Breast epithelium (tissue), 4 donors: ENCODE results near the gene SLAMF8. TPM values are rescaled to one million over a fixed set of nuclear protein-coding genes. Genes with fewer than 3 reads are reported as not detected.
A peak's percentile ranks its signal among the peaks of the same experiment; 100 is the strongest.

Experiments
- DNase-seq, 2 donors: peaks; one replicate each; pipeline ENCODE4 v3.0.0-alpha.2; 2019; ENCODE audit warnings: low spot score in 2 of 2
- H3K27ac ChIP-seq, 2 donors: fragments of 200-600 bp; sonication (generic) in 1 of 2; one replicate each; pipeline ENCODE4 v1.5.1; 2016 to 2019; ENCODE audit warnings: mild to moderate bottlenecking in 1 of 2
- H3K27me3 ChIP-seq, 2 donors: fragments of 200-600 bp; sonication (generic) in 1 of 2; one replicate each; pipeline versions ENCODE4 v1.5.1 to v1.6.0; 2017 to 2019; ENCODE audit warnings: control low read depth in 1 of 2, mild to moderate bottlenecking in 1 of 2
- H3K36me3 ChIP-seq: fragments of 200-600 bp; one replicate; pipeline ENCODE4 v1.5.1; 2019
- H3K4me1 ChIP-seq, 2 donors: fragments of 200-600 bp; sonication (generic); one replicate each; pipeline ENCODE4 v1.5.1; 2016 to 2019; ENCODE audit warnings: control low read depth in 1 of 2
- H3K4me3 ChIP-seq, 3 donors: fragments of 200-600 bp; sonication (generic); 1 replicate in 2 of 3; 2 replicates in 1 of 3; pipeline ENCODE4 v1.5.1; 2016 to 2019; ENCODE audit warnings: mild to moderate bottlenecking in 3 of 3, moderate library complexity in 2 of 3
- H3K9me3 ChIP-seq, 2 donors: fragments of 200-600 bp; sonication (generic) in 1 of 2; one replicate each; pipeline ENCODE4 v1.5.1; 2016 to 2019; ENCODE audit warnings: control low read depth in 1 of 2
- POLR2A ChIP-seq: fragments of 450-650 bp; IDR thresholded peaks from one replicate; pipeline ENCODE4 v1.6.1; 2016; ENCODE audit warnings: antibody characterized with exemption, mild to moderate bottlenecking, moderate library complexity
- POLR2AphosphoS5 ChIP-seq, 3 donors: sonication (generic); formaldehyde crosslinking; IDR thresholded peaks; one replicate each; pipeline ENCODE4 v1.6.1; 2017; ENCODE audit warnings: antibody characterized with exemption in 3 of 3
- intact Hi-C: fragments of 100-400 bp; cut with DNase I; formaldehyde crosslinking; loops from one replicate; pipeline ENCODE4 v1.15.1; 2023; ENCODE audit warnings: low total_unique reads
- total RNA-seq, 3 donors: library from RNA; depleted of rRNA; stranded (reverse); fragments of >200 nt; gene quantifications; one replicate each; pipeline ENCODE4 v1.1.0, GENCODE V29; 2016
- TF ChIP-seq, protein P1 (sequence below), 3 donors: fragments of 450-650 bp; IDR thresholded peaks; one replicate each; pipeline ENCODE4 v1.5.1; 2016 to 2017; ENCODE audit warnings: antibody characterized with exemption in 3 of 3, mild to moderate bottlenecking in 3 of 3, moderate library complexity in 3 of 3

The SLAMF8 gene
- total RNA-seq, 3 donors from 2014 or later = 2.3 to 15.4 (median 12.3) TPM

DNA sequence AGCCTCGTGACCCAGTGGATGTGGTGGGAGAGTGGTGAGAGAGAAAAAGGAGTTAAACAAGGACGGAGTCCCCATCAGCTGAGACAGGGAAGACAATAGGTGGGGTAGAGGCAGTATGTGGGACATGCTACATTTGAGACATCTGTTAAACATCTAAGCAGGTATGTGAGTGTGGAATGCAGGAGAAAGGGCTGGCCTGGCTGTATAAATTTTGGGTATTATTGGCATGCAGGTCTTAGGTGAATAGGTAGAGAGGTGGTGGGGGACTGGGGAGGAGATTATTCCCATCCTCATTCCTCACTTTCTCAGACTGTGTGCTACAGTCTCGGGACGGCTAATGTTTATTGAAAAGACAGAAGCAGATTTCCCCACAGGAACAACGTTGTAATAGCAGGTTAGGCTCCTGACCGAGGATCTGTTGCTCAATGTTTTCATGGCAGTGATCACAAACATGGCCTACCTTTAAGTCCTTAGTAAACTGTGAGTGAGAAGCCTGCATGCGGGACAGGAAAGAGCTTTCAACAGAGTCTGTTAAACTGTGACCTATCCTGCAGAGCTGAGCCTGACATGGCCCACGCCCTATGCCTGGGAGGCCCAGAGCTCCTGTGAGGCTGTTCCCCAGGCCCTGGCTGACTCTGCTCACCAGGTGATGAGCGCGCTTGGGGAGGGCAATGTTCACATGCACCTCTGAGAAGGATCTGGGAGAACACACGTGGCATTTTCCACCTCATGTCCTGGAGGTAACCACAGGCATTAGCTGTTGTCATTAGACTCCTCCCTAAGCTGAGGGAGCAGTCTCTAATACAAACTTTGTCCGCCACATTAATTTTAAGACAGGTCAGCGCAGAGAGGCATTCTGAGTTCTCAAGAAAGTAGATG is 19.3 kb downstream of the SLAMF8 start:
- no peak overlapping the region for H3K27ac ChIP-seq
- no peak overlapping the region for H3K4me3 ChIP-seq
- H3K4me1 ChIP-seq = no peaks in the 10 kb centered on the region
- no peaks in the 10 kb centered on the region for H3K9me3 ChIP-seq
- H3K36me3 ChIP-seq = no peaks in the 10 kb centered on the region
- intact Hi-C loops = no loop called here
- DNase-seq = no peak
- TF ChIP-seq, protein P1, sequence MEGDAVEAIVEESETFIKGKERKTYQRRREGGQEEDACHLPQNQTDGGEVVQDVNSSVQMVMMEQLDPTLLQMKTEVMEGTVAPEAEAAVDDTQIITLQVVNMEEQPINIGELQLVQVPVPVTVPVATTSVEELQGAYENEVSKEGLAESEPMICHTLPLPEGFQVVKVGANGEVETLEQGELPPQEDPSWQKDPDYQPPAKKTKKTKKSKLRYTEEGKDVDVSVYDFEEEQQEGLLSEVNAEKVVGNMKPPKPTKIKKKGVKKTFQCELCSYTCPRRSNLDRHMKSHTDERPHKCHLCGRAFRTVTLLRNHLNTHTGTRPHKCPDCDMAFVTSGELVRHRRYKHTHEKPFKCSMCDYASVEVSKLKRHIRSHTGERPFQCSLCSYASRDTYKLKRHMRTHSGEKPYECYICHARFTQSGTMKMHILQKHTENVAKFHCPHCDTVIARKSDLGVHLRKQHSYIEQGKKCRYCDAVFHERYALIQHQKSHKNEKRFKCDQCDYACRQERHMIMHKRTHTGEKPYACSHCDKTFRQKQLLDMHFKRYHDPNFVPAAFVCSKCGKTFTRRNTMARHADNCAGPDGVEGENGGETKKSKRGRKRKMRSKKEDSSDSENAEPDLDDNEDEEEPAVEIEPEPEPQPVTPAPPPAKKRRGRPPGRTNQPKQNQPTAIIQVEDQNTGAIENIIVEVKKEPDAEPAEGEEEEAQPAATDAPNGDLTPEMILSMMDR (IDR thresholded peaks at IDR 0.05) = no peak
- no peaks in the 10 kb centered on the region for H3K27me3 ChIP-seq

GRCh38 chr1:159847231-159847630 is 20.6 kb downstream of the SLAMF8 start:
- H3K27me3 ChIP-seq = no peaks in the 10 kb centered on the region
- no peak for DNase-seq
- no peak overlapping the region for H3K4me3 ChIP-seq
- no peaks in the 10 kb centered on the region for H3K36me3 ChIP-seq
- TF ChIP-seq, protein P1 (IDR thresholded peaks at IDR 0.05) = no peak
- no peak for TF ChIP-seq POLR2A
- no peak for TF ChIP-seq POLR2AphosphoS5 (IDR thresholded peaks at IDR 0.05)
- H3K27ac ChIP-seq = no peak overlapping the region
- intact Hi-C loops = no loop called here
- no peaks in the 10 kb centered on the region for H3K9me3 ChIP-seq
- no peaks in the 10 kb centered on the region for H3K4me1 ChIP-seq

DNA sequence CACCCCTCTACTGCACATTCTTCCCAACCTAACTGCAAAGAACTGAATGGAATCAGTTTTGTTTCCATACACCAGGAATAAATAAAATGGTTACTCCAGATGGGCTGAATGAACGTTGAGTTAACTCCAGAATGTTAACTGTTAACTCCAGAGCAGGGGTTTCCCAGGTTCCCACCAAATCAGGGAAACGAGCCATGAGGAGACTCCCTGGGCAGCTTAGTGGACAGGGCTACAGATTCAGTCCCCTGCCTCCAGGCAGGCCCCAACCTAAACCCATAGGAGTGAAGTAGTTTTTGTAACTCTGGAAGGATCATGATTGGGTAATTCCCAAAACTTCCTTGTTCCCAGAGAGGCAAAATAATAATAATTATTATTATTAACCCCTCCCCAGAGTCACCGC is 21.7 kb downstream of the SLAMF8 start:
- Histone ChIP-seq H3K27ac (no peak overlapping the region), H3K4me3 (no peak overlapping the region), H3K9me3 (no peaks in the 10 kb centered on the region), H3K27me3 (no peaks in the 10 kb centered on the region), H3K36me3 (no peaks in the 10 kb centered on the region), H3K4me1 (no peaks in the 10 kb centered on the region)
- intact Hi-C loops = no loop called here
- DNase-seq = no peak
- TF ChIP-seq, protein P1 (IDR thresholded peaks at IDR 0.05) = no peak
- TF ChIP-seq POLR2A = no peak
- no peak for TF ChIP-seq POLR2AphosphoS5 (IDR thresholded peaks at IDR 0.05)

GRCh38 chr1:159849626-159850366 is 23.1 kb downstream of the SLAMF8 start:
- Histone ChIP-seq H3K27me3 (no peaks in the 10 kb centered on the region), H3K27ac (peak overlapping the region in 1 of 2 donors; percentile 19), H3K4me3 (no peak overlapping the region), H3K4me1 (no peaks in the 10 kb centered on the region), H3K9me3 (no peaks in the 10 kb centered on the region), H3K36me3 (no peaks in the 10 kb centered on the region)
- intact Hi-C loops = loop anchor here (2.0 kb wide), 1 partner anchor 41 kb away; no protein-coding TSS in a partner anchor
- no peak for DNase-seq
- TF ChIP-seq POLR2AphosphoS5 (IDR thresholded peaks at IDR 0.05) = no peak
- TF ChIP-seq, protein P1 (IDR thresholded peaks at IDR 0.05) = no peak
- no peak for TF ChIP-seq POLR2A

GRCh38 chr1:159851407-159851806 is 24.7 kb downstream of the SLAMF8 start:
- Histone ChIP-seq H3K36me3 (no peaks in the 10 kb centered on the region), H3K4me1 (no peaks in the 10 kb centered on the region), H3K4me3 (no peak overlapping the region), H3K27ac (no peak overlapping the region), H3K27me3 (no peaks in the 10 kb centered on the region), H3K9me3 (no peaks in the 10 kb centered on the region)
- intact Hi-C loops = loop anchor here (2.0 kb wide), 1 partner anchor 43 kb away; no protein-coding TSS in a partner anchor
- TF ChIP-seq POLR2AphosphoS5 (IDR thresholded peaks at IDR 0.05) (no peak), POLR2A (no peak)
- TF ChIP-seq, protein P1 (IDR thresholded peaks at IDR 0.05) = no peak
- DNase-seq = no peak
